ENCODE measurements around the gene P2RY2.

DNA sequence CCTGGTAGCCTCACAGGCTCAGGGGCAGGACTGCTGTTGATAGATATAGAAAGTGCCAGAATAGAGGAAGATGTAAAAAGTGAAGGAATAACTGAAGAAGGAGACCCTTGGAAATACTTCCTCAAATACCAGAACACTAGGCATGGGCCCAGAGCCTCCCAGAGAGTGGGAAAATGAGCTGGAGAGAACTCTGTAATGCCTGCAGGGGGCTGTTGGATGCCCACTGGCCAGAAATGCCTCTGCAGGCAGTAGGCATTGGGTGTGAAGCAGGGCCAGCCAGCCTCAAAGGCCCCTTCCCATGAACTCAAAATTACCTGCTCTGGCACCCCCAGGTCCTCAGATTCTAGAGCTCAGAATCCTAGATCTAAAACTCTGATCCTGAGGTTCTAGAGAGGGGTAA is 15.1 kb downstream of the P2RY2 start:
- TF ChIP-seq ZNF274 (IDR thresholded peaks at IDR 0.05; ENCODE audit: low read depth, low read length) (no peak), YY1 (IDR thresholded peaks at IDR 0.05; ENCODE audit: insufficient read depth, insufficient read length) (no peak)
